Stimulated activated CD8-positive, alpha-beta memory T cell treated with anti-CD3 and anti-CD28 coated beads, Interleukin-7, amount 100 ng/mL, for 4 hours (primary cell): ENCODE measurements around the gene FMC1.
"Not testable (repeated sequence)": the region's sequence is repeated elsewhere in the genome, so short reads cannot be mapped to it uniquely, and the experiment has no call there.

Source experiments
- DNase-seq, 2 donors: peaks; one replicate each; pipeline ENCODE4 v3.0.0-alpha.2; 2020; ENCODE audit warnings: low read depth in 2 of 2

The FMC1 gene

GRCh38 chr7:139341058-139341775, at the start of gene FMC1:
TSS of gene FMC1 (plus strand) at chr7:139341337. CDS start at chr7:139341385, 48 bp downstream.
- peak; percentile 71 to 72 for DNase-seq

- DNase-seq: no peak
Measured at GRCh38 chr7:139292821-139293220, 48.3 kb upstream of the FMC1 start.

GRCh38 chr7:139293534-139293933, 47.6 kb upstream of the FMC1 start:
- DNase-seq: no peak

- no peak for DNase-seq
Measured at GRCh38 chr7:139294241-139294640, 46.9 kb upstream of the FMC1 start.

GRCh38 chr7:139294951-139295575, 46.1 kb upstream of the FMC1 start:
- no peak for DNase-seq

GRCh38 chr7:139297795-139298194, 43.3 kb upstream of the FMC1 start:
- DNase-seq: no peak

GRCh38 chr7:139299296-139299695, 41.8 kb upstream of the FMC1 start:
- no peak for DNase-seq

GRCh38 chr7:139300390-139300789, 40.7 kb upstream of the FMC1 start:
- no peak for DNase-seq

GRCh38 chr7:139304517-139304916, 36.6 kb upstream of the FMC1 start:
- DNase-seq: no peak

- no peak for DNase-seq
Measured at GRCh38 chr7:139317939-139318505, 23.1 kb upstream of the FMC1 start.

GRCh38 chr7:139321071-139321745, 19.9 kb upstream of the FMC1 start:
- no peak for DNase-seq

- not testable (repeated sequence) for DNase-seq
Measured at GRCh38 chr7:139324709-139325108, 16.4 kb upstream of the FMC1 start.

- DNase-seq: no peak
Measured at GRCh38 chr7:139328375-139328774, 12.8 kb upstream of the FMC1 start.

GRCh38 chr7:139329119-139329518, 12.0 kb upstream of the FMC1 start:
- no peak for DNase-seq

- no peak for DNase-seq
Measured at GRCh38 chr7:139330333-139331030, 10.7 kb upstream of the FMC1 start.

- no peak for DNase-seq
Measured at GRCh38 chr7:139332697-139333359, 8.3 kb upstream of the FMC1 start.

GRCh38 chr7:139333443-139333842, 7.7 kb upstream of the FMC1 start:
- DNase-seq: not testable (repeated sequence)

GRCh38 chr7:139334399-139335150, 6.6 kb upstream of the FMC1 start:
- no peak for DNase-seq

GRCh38 chr7:139339025-139339424, 2.1 kb upstream of the FMC1 start:
- no peak for DNase-seq

GRCh38 chr7:139339698-139340036, 1.5 kb upstream of the FMC1 start:
- DNase-seq: no peak
